DOHH2 (cell line): ENCODE measurements around the gene HNF1A.

Experiments
- EZH2phosphoT487 ChIP-seq: fragments of 200-600 bp; sonication (generic); IDR thresholded peaks from 2 replicates; pipeline ENCODE4 v1.6.1; 2017; ENCODE audit warnings: borderline replicate concordance, mild to moderate bottlenecking, antibody characterized with exemption, low read length, moderate library complexity, mixed read lengths
- TF ChIP-seq, protein P1 (sequence below): fragments of 200-600 bp; sonication (generic); IDR thresholded peaks from one replicate; pipeline ENCODE4 v1.5.1; 2014; ENCODE audit warnings: antibody characterized with exemption, mild to moderate bottlenecking, low read depth, low read length; ENCODE audit not compliant: poor library complexity, severe bottlenecking

DNA sequence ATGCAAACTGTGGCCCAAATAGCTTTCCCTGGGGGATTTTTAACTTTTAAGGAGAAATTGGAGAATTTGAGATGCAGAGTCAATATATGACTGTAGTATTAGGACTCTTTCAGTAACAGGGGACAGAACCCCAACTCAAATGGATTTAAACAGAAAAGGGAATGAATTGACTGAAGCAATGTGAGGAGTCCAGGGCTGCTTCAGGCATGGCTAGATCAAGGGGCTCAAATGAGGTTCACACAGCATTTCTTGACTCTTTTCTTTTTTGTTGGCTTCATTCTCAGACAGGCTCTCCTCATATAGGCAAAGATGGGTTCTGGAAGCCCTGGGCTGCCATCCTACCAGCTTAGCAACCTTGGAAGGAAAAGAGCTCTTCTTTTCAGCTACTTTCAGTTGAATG, 13.6 kb downstream of the HNF1A start:
- TF ChIP-seq, protein P1, sequence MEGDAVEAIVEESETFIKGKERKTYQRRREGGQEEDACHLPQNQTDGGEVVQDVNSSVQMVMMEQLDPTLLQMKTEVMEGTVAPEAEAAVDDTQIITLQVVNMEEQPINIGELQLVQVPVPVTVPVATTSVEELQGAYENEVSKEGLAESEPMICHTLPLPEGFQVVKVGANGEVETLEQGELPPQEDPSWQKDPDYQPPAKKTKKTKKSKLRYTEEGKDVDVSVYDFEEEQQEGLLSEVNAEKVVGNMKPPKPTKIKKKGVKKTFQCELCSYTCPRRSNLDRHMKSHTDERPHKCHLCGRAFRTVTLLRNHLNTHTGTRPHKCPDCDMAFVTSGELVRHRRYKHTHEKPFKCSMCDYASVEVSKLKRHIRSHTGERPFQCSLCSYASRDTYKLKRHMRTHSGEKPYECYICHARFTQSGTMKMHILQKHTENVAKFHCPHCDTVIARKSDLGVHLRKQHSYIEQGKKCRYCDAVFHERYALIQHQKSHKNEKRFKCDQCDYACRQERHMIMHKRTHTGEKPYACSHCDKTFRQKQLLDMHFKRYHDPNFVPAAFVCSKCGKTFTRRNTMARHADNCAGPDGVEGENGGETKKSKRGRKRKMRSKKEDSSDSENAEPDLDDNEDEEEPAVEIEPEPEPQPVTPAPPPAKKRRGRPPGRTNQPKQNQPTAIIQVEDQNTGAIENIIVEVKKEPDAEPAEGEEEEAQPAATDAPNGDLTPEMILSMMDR = no peak
- TF ChIP-seq EZH2phosphoT487 = no peak
